LNCAP (cell line): Measurements from ENCODE around the gene PCID2.

Experiments
- CTCF ChIP-seq: fragments of 450-650 bp; IDR thresholded peaks from 2 replicates; pipeline ENCODE4 v1.5.1; 2017; ENCODE audit warnings: mild to moderate bottlenecking

The PCID2 gene

GRCh38 chr13:113140677-113141600 lies 67.5 kb downstream of the PCID2 start:
- no peak for TF ChIP-seq CTCF

GRCh38 chr13:113139577-113139976 lies 68.9 kb downstream of the PCID2 start:
- no peak for TF ChIP-seq CTCF

DNA sequence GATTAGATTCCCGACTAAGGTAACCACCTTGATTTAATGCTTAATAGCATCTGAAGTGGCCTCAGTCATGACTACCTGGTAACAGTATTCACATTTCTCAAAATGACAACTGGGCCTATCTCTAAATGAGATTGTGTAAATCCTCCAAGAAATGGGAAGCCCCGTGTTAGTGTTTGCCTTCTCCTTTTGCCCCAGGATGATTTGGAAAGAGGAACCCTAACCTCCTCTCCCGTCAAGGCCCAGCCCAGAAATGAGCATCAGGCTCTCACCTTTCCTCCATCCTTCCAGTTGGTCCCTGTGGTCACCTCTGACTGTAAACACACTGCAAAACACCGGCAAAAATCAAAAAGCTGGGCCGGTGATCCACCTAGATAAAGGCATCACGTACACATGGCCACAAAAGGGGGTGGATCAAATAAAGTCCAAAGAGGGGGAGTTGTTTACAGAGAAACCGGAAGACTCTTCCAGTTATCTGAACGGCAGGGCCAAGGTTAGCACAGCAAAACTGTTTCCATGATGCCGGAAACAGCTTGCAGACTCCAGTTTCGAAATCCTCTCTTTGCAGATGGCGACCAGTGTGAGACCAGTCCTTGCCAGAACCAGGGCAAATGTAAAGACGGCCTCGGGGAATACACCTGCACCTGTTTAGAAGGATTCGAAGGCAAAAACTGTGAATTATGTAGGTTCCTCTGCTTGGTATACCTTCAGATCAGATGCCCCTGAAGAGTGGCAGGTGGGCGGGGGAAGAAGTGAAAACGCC lies 69.5 kb downstream of the PCID2 start:
- TF ChIP-seq CTCF = no peak

DNA sequence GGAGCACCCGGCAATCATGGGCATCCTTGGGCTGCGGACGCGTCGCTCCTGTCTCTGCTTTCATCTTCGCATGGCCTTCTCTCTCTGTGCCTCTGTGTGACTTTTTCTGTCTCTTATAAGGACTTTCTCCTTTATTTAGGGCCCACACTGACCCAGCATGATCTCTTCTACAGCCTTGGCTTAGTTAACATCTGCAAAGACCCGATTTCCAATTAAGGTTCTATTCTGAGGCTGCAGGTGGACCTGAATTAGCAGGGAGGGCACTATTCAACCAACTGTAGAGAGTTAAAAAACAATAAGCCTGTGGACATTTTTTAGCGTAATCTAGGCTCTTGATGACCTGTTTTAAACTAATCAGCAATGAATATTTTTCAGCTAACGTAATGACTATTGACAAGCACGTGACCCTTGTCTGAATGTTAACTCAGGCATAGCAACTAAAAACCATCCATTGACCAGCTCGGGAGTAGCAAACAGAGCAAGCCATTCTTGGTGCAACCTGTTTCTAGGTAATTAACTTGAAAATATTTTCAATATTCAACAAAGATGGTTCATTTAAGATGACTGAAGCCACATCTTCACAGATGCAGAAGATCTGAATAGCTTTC lies 70.7 kb downstream of the PCID2 start:
- TF ChIP-seq CTCF = no peak

DNA sequence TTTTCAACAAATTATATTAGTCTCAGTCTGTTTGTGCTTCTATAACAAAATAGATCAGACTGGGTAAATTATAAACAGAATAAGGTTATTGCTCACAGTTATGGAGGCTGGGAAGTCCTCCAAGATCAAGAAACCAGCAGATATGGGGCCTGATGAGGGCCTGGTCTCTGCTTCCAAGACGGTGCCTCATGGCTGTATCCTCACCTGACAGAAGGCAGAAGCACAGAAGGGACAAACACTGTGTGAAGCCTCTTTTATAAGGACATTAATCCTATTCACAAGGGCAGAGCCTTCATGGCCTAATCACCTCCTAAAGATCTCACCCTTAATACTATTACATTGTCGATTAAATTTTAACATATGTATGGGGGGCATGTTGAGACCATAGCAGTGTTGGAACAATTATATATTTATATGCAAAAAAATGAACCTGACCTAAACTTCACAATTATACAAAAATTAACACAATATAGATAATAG lies 73.1 kb downstream of the PCID2 start:
- TF ChIP-seq CTCF = no peak

- no peak for TF ChIP-seq CTCF
Measured at GRCh38 chr13:113129921-113130750, 78.3 kb downstream of the PCID2 start.

DNA sequence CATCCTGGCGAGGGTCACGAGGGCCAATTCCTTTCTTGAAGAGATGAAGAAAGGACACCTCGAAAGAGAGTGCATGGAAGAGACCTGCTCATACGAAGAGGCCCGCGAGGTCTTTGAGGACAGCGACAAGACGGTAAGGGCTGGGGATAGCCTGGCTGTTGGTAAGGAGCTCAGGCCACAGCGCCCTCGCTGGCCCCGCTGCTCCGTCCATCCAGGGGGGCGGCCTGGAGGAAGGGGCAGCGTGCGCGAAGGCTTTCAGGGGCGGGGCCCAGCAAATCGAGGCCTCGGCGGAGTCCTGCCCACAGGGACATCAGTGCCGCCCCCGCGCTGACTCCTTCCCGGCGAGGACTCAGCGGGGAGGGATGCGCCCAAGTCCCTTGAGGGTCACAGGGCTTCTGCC lies 79.0 kb downstream of the PCID2 start:
- no peak for TF ChIP-seq CTCF
